ENCODE results near the gene GATA1.

The GATA1 gene

DNA sequence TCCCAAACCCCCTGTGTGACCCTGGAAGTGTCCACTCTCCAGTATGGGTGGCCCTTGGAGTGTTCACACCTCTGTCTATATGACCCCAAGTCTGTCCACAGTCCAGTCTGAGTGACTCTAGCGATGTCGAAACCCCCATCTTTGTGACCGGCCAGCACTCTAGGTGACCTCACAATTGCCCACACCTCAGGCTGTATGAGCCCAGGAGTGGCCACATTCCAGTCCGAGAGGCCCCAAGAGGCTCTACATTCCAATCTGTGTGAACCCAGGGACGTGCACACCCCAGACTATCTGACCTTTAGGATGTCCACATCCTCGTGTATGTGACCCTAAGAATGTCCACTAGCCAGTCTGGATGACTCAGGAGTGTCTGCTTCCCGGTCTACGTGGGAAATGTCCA is 32.2 kb upstream of the GATA1 start:
- H3K9ac ChIP-seq (ENCODE audit: low read length): no peak overlapping the region
- no peak overlapping the region for H3K4me3 ChIP-seq (ENCODE audit: low read length)
- no peaks in the 10 kb centered on the region for H3K9me3 ChIP-seq (ENCODE audit: control insufficient read depth, low read length)
- H3K36me3 ChIP-seq (ENCODE audit: control insufficient read depth, insufficient read depth, low read length, severe bottlenecking): no peaks in the 10 kb centered on the region
- H3K27me3 ChIP-seq (replicated peaks; ENCODE audit: control insufficient read depth, insufficient read depth, low read length): peaks cover 42% of the 10 kb centered on the region
- DNase-seq (ENCODE audit: low read depth): no peak
- H3K4me1 ChIP-seq (ENCODE audit: control insufficient read depth, insufficient read depth, low read length): no peaks in the 10 kb centered on the region

DNA sequence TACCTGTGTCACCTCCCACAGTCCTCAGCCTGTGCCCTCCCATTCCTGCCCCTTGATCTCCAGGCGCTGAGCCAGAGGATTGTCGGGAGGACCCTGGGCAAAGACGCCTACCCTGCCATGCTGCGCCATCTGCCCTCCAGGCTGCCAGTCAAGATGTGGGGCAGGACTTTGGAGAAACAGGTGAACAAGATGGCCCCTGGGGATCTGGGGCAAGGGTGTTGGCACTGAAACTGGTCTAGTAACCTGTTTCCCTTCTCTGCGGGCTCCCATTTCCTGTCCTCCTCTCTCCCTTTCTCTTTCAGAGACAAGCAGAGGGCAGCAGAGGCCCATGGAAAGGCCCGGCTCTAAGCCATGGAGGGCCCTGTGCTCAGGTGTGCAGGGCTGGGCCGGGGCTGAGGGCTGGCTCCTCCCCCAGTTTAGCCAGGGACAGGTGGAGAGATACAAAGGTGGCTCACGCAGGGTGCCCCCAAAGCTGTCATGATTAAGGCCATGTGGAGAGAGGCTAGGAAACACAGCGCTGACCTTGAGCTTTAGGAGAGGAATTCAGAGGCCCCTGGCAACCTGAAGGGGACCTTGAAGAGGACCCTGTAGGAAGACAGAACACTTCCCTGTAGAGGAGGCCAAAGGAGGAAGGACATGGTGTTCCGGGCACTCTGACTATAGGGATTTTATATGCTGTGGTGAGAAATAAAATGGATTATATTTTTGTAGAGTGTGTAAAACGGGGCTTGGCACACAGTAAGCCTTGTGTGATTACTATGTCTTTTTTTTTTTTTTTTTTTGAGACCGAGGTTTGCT is 24.5 kb upstream of the GATA1 start, which contains the start of gene GLOD5:
TSS of gene GLOD5 (plus strand) at position 74 of the 798 bp plus-strand sequence. CDS start at position 118, 44 bp downstream.
- DNase-seq (ENCODE audit: low read depth): peak; percentile 2
- Histone ChIP-seq H3K4me1 (ENCODE audit: control insufficient read depth, insufficient read depth, low read length) (no peaks in the 10 kb centered on the region), H3K4me3 (ENCODE audit: low read length) (no peak within 1 kb of the TSS), H3K27me3 (replicated peaks; ENCODE audit: control insufficient read depth, insufficient read depth, low read length) (peaks cover 34% of the 10 kb centered on the region), H3K9me3 (ENCODE audit: control insufficient read depth, low read length) (no peaks in the 10 kb centered on the region), H3K36me3 (ENCODE audit: control insufficient read depth, insufficient read depth, low read length, severe bottlenecking) (no peaks in the 10 kb centered on the region), H3K9ac (ENCODE audit: low read length) (no peak within 1 kb of the TSS)

- H3K9ac ChIP-seq (ENCODE audit: low read length): no peak overlapping the region
- H3K4me3 ChIP-seq (ENCODE audit: low read length): no peak overlapping the region
- H3K4me1 ChIP-seq (ENCODE audit: control insufficient read depth, insufficient read depth, low read length): no peaks in the 10 kb centered on the region
- no peaks in the 10 kb centered on the region for H3K36me3 ChIP-seq (ENCODE audit: control insufficient read depth, insufficient read depth, low read length, severe bottlenecking)
- no peak for DNase-seq (ENCODE audit: low read depth)
- peaks cover 6% of the 10 kb centered on the region for H3K9me3 ChIP-seq (ENCODE audit: control insufficient read depth, low read length)
- H3K27me3 ChIP-seq (replicated peaks; ENCODE audit: control insufficient read depth, insufficient read depth, low read length): peaks cover 46% of the 10 kb centered on the region
These were observed 17.2 kb upstream of the GATA1 start for GRCh38 chrX:48769230-48769629.

DNA sequence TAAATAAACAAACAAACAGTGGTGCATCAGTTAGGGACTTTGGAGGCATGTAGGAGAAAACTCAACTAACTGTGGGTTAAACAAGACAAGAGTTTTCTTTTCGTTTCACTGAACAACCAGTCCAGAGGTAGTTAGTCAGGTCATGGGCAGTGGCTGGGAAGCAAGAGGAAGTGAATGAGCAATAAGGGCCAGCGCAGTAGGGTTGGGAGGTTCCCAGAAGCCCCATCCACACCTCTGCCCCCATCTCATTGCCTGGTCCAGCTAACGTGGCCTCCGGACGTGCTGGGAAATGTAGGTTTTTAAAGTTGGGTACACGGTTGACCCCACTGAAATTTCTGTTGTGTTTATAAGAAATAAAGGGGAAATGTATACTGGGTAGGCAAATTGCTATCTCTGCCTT is 16.1 kb upstream of the GATA1 start:
- DNase-seq (ENCODE audit: low read depth): no peak
- no peaks in the 10 kb centered on the region for H3K4me1 ChIP-seq (ENCODE audit: control insufficient read depth, insufficient read depth, low read length)
- H3K4me3 ChIP-seq (ENCODE audit: low read length): no peak overlapping the region
- H3K27me3 ChIP-seq (replicated peaks; ENCODE audit: control insufficient read depth, insufficient read depth, low read length): peaks cover 51% of the 10 kb centered on the region
- no peak overlapping the region for H3K9ac ChIP-seq (ENCODE audit: low read length)
- H3K36me3 ChIP-seq (ENCODE audit: control insufficient read depth, insufficient read depth, low read length, severe bottlenecking): no peaks in the 10 kb centered on the region
- peaks cover 6% of the 10 kb centered on the region for H3K9me3 ChIP-seq (ENCODE audit: control insufficient read depth, low read length)

- Histone ChIP-seq H3K9ac (ENCODE audit: low read length) (no peak overlapping the region), H3K4me1 (ENCODE audit: control insufficient read depth, insufficient read depth, low read length) (no peaks in the 10 kb centered on the region), H3K4me3 (ENCODE audit: low read length) (no peak overlapping the region), H3K9me3 (ENCODE audit: control insufficient read depth, low read length) (peaks cover 19% of the 10 kb centered on the region), H3K36me3 (ENCODE audit: control insufficient read depth, insufficient read depth, low read length, severe bottlenecking) (no peaks in the 10 kb centered on the region), H3K27me3 (replicated peaks; ENCODE audit: control insufficient read depth, insufficient read depth, low read length) (peaks cover 56% of the 10 kb centered on the region)
- no peak for DNase-seq (ENCODE audit: low read depth)
These were observed 13.8 kb upstream of the GATA1 start for GRCh38 chrX:48772602-48773001.

DNA sequence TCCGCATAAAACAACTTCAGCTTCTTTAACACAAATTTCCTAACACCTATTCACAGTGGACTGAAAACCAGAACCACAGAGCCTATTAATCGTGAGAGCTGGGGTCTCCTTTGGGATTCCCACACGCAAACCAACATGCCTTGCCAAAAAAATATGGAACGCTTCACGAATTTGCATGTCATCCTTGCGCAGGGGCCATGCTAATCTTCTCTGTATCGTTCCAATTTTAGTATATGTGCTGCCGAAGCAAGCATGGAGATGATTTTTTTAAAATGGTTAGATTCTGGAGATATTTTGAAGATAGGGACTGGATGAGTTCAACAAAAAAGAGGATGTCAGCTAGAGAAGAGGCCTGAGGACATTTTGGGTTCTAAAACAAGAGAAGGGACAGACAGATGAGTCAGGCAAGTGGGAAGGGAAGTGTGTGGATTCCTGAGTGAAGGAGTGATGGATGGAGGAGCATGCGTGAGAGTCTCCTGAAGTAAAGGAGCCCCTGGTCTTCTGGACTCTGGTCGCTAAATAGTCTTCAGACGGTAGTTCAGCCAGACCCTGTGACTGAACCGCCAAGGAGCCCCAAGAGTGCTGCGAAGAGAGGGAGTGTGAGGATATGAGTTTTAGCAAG is 9.5 kb upstream of the GATA1 start:
- no peaks in the 10 kb centered on the region for H3K36me3 ChIP-seq (ENCODE audit: control insufficient read depth, insufficient read depth, low read length, severe bottlenecking)
- peaks cover 45% of the 10 kb centered on the region for H3K27me3 ChIP-seq (replicated peaks; ENCODE audit: control insufficient read depth, insufficient read depth, low read length)
- peaks cover 20% of the 10 kb centered on the region for H3K9me3 ChIP-seq (ENCODE audit: control insufficient read depth, low read length)
- no peak overlapping the region for H3K4me3 ChIP-seq (ENCODE audit: low read length)
- H3K9ac ChIP-seq (ENCODE audit: low read length): no peak overlapping the region
- DNase-seq (ENCODE audit: low read depth): no peak
- no peaks in the 10 kb centered on the region for H3K4me1 ChIP-seq (ENCODE audit: control insufficient read depth, insufficient read depth, low read length)

DNA sequence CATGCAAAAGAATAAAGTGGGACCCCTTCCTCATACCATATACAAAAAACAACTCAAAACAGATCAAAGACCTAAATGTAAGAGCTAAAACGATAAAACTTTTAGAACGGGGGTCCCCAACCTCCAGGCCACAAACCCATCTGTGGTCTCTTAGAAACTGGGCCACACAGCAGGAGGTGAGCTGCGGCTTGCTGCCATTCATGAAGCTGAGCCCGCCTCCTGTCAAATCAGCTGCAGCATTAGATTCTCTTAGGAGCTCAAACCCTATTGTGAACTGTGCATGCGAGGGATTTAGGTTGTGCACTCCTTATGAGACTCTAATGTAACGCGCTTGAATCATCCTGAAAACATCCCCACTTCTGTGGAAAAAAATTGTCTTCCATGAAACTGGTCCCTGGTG is 7.0 kb upstream of the GATA1 start:
- Histone ChIP-seq H3K36me3 (ENCODE audit: control insufficient read depth, insufficient read depth, low read length, severe bottlenecking) (no peaks in the 10 kb centered on the region), H3K9me3 (ENCODE audit: control insufficient read depth, low read length) (peaks cover 20% of the 10 kb centered on the region), H3K4me1 (ENCODE audit: control insufficient read depth, insufficient read depth, low read length) (no peaks in the 10 kb centered on the region), H3K27me3 (replicated peaks; ENCODE audit: control insufficient read depth, insufficient read depth, low read length) (peaks cover 39% of the 10 kb centered on the region), H3K9ac (ENCODE audit: low read length) (no peak overlapping the region), H3K4me3 (ENCODE audit: low read length) (no peak overlapping the region)
- DNase-seq (ENCODE audit: low read depth): no peak

DNA sequence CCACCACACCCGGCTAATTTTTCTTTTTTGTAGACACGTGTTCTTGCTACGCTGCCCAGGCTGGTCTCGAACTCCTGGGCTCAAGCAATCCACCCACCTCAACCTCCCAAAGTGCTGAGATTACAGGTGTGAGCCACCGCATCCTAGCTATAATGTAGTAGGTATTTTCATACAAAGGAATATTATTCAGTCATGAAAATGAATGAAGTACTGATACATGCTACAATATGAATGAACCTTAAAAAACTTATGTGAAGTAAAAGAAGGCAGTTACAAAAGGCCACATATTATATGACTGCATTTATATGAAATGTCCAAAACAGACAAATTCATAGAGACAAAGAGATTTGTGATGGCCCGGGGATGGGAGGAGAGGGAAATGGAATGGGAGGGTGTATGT is 4.7 kb upstream of the GATA1 start:
- Histone ChIP-seq H3K4me1 (ENCODE audit: control insufficient read depth, insufficient read depth, low read length) (no peaks in the 10 kb centered on the region), H3K9me3 (ENCODE audit: control insufficient read depth, low read length) (peaks cover 11% of the 10 kb centered on the region), H3K9ac (ENCODE audit: low read length) (no peak overlapping the region), H3K36me3 (ENCODE audit: control insufficient read depth, insufficient read depth, low read length, severe bottlenecking) (no peaks in the 10 kb centered on the region), H3K4me3 (ENCODE audit: low read length) (no peak overlapping the region), H3K27me3 (replicated peaks; ENCODE audit: control insufficient read depth, insufficient read depth, low read length) (peaks cover 36% of the 10 kb centered on the region)
- DNase-seq (ENCODE audit: low read depth): no peak

- no peak overlapping the region for H3K9ac ChIP-seq (ENCODE audit: low read length)
- peaks cover 11% of the 10 kb centered on the region for H3K9me3 ChIP-seq (ENCODE audit: control insufficient read depth, low read length)
These were observed 4.2 kb upstream of the GATA1 start for GRCh38 chrX:48782216-48782615.

GRCh38 chrX:48782795-48783194 is 3.6 kb upstream of the GATA1 start:
- Histone ChIP-seq H3K9me3 (ENCODE audit: control insufficient read depth, low read length) (peaks cover 5% of the 10 kb centered on the region), H3K4me1 (ENCODE audit: control insufficient read depth, insufficient read depth, low read length) (no peaks in the 10 kb centered on the region), H3K27me3 (replicated peaks; ENCODE audit: control insufficient read depth, insufficient read depth, low read length) (peaks cover 36% of the 10 kb centered on the region), H3K36me3 (ENCODE audit: control insufficient read depth, insufficient read depth, low read length, severe bottlenecking) (no peaks in the 10 kb centered on the region), H3K9ac (ENCODE audit: low read length) (no peak overlapping the region), H3K4me3 (ENCODE audit: low read length) (no peak overlapping the region)
- no peak for DNase-seq (ENCODE audit: low read depth)

More at GRCh38 chrX:48782216-48782615, 4.2 kb upstream of the GATA1 start:
- no peak overlapping the region for H3K4me3 ChIP-seq (ENCODE audit: low read length)
- no peaks in the 10 kb centered on the region for H3K4me1 ChIP-seq (ENCODE audit: control insufficient read depth, insufficient read depth, low read length)
- DNase-seq (ENCODE audit: low read depth): no peak
- H3K36me3 ChIP-seq (ENCODE audit: control insufficient read depth, insufficient read depth, low read length, severe bottlenecking): no peaks in the 10 kb centered on the region
- H3K27me3 ChIP-seq (replicated peaks; ENCODE audit: control insufficient read depth, insufficient read depth, low read length): peaks cover 36% of the 10 kb centered on the region

DNA sequence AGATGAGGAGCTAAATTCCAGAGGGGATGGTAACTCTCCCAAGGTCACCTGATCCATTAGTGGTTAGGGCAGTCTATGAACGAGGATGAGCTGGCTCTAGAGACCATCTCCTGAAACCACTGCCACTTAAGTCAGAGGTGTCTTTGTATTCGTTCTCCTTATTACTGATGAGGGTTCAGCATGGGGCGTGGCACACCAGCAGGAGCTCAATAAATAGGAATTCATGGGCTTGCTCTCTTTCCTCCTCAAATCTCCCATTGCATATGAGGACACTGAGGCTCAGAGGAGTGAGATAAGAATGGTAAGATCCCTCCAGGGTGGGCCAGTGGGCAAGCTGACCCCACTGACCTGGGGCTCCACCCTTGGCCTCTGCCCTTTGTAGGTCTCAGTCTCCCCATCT is 1.7 kb upstream of the GATA1 start:
- Histone ChIP-seq H3K4me1 (ENCODE audit: control insufficient read depth, insufficient read depth, low read length) (no peaks in the 10 kb centered on the region), H3K36me3 (ENCODE audit: control insufficient read depth, insufficient read depth, low read length, severe bottlenecking) (no peaks in the 10 kb centered on the region), H3K4me3 (ENCODE audit: low read length) (no peak overlapping the region), H3K9ac (ENCODE audit: low read length) (no peak overlapping the region), H3K9me3 (ENCODE audit: control insufficient read depth, low read length) (no peaks in the 10 kb centered on the region), H3K27me3 (replicated peaks; ENCODE audit: control insufficient read depth, insufficient read depth, low read length) (peaks cover 37% of the 10 kb centered on the region)
- no peak for DNase-seq (ENCODE audit: low read depth)
